ENCODE data around the gene TIMM44.

DNA sequence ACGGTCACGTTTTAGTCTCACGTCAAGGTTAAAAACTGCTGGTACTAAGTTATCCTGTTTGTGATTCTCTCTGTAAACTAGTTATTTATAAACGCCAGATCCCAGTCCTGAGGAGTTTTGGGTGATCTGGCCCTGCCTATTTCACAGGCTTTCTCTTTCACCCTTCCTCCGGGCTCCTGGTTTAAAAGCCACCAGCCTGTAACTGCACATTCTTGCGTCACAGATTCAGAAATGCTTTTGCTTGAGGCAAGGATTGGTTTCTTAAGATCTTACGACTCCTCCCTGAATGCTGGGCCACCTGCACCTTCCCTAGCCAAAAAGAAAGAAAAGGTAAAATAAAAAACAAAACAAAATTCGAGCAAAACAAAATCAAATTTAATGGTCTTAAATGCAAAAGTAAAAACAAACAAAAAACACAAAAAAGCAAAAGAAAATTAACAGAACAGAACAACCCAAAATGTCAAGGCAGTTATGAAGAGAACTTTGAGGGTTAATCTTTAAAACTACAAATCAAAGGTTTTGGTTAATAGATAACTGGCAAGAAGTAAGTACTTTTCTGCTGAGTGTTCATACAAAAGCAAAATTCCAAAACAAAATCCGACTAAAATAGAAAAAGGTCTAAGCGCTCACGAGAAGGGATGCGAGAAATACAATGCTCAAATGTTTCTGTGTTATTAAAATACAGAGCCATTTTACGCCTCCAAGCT, 18.6 kb upstream of the TIMM44 start:
- TF ChIP-seq, protein P1, sequence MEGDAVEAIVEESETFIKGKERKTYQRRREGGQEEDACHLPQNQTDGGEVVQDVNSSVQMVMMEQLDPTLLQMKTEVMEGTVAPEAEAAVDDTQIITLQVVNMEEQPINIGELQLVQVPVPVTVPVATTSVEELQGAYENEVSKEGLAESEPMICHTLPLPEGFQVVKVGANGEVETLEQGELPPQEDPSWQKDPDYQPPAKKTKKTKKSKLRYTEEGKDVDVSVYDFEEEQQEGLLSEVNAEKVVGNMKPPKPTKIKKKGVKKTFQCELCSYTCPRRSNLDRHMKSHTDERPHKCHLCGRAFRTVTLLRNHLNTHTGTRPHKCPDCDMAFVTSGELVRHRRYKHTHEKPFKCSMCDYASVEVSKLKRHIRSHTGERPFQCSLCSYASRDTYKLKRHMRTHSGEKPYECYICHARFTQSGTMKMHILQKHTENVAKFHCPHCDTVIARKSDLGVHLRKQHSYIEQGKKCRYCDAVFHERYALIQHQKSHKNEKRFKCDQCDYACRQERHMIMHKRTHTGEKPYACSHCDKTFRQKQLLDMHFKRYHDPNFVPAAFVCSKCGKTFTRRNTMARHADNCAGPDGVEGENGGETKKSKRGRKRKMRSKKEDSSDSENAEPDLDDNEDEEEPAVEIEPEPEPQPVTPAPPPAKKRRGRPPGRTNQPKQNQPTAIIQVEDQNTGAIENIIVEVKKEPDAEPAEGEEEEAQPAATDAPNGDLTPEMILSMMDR (IDR thresholded peaks at IDR 0.05) = no peak
- TF ChIP-seq POLR2A (IDR thresholded peaks at IDR 0.05) (no peak), EP300 (IDR thresholded peaks at IDR 0.05) (no peak), POLR2AphosphoS5 (IDR thresholded peaks at IDR 0.05) (no peak)

Measured in sigmoid colon (tissue), 4 donors.